SK-N-MC (cell line): ENCODE measurements around the gene ZRANB1.

Source experiments
- DNase-seq: peaks from one replicate; pipeline ENCODE4 v3.0.0-alpha.2; 2011; ENCODE audit warnings: low read depth, low spot score
- H3K27ac ChIP-seq: fragments of 200-600 bp; sonication (generic); 2 replicates; pipeline ENCODE4 v1.5.1; 2016; ENCODE audit warnings: mixed run types
- H3K36me3 ChIP-seq: fragments of 200-600 bp; sonication (generic); 2 replicates; pipeline ENCODE4 v1.6.1; 2017; ENCODE audit warnings: antibody characterized with exemption, low read length, mixed read lengths; ENCODE audit not compliant: insufficient read depth
- H3K4me3 ChIP-seq: fragments of 200-600 bp; sonication (generic); 2 replicates; pipeline ENCODE4 v1.5.1; 2016
- H3K9ac ChIP-seq: fragments of 200-600 bp; sonication (generic); 2 replicates; pipeline ENCODE4 v1.8.0; 2017; ENCODE audit warnings: mixed run types, mixed read lengths; ENCODE audit not compliant: insufficient read length
- H3K9me3 ChIP-seq: fragments of 200-600 bp; sonication (generic); 2 replicates; pipeline ENCODE4 v1.6.1; 2017; ENCODE audit warnings: low read depth, mild to moderate bottlenecking, antibody characterized with exemption, low read length, moderate library complexity, mixed read lengths
- EZH2 ChIP-seq: fragments of 200-600 bp; sonication (generic); IDR thresholded peaks from one replicate; pipeline ENCODE4 v1.6.1; 2017; ENCODE audit warnings: antibody characterized with exemption
- FOXP2 ChIP-seq: optimal IDR thresholded peaks from 2 replicates; pipeline ENCODE3; 2011; ENCODE audit warnings: mild to moderate bottlenecking, moderate library complexity; ENCODE audit not compliant: insufficient read depth; ENCODE audit errors: extremely low read length, control extremely low read depth
- POLR2AphosphoS5 ChIP-seq: IDR thresholded peaks from 2 replicates; pipeline ENCODE4 v1.6.1; 2012; ENCODE audit warnings: mild to moderate bottlenecking, low read depth, low read length, borderline replicate concordance

Gene ZRANB1

GRCh38 chr10:125007436-125007835, 65.5 kb downstream of the ZRANB1 start:
- no peak overlapping the region for H3K4me3 ChIP-seq

DNA sequence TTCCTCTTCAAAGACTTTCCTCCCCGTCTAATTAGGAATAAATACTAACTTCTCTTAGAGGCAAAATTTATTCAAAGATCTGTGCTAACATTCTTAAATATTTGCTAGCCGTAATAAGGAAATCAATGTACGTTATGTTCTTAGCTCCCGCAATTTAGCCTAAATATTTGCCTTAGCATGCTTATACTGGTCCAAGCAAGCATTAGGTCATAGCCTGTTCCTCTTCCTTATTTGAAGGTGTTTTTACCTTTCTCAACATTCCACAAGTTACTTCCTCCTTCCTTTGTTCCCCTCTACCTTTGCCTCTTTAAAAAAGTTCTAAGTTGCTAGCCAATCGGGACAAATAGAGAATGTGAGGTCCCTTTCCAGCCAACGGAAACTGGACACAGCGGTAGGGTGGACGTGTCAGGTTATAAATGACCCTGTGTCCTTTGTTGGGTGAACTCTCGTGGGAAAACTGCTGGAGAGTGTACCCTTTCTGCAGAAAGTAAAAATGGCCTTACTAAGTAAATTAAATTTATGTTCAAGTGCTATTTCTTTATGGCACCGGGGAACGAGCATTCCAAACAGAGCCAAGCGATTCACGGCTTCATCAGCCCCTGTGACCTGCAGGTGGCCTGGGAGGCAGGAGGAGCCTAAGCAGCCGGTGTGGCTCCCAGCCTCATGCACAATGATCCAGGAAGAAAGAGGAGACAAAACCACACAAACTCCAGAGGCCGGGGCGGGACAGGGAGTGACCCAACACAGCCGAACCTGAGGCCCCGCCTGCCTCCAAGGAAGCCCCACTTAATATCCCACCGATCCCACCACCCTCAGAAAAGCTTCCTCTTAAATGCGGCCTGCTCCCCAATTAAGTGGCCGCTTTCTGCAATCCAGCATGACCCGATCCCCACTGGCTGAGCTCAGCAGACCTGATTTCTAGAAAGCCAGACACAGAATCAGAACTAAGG, 67.0 kb downstream of the ZRANB1 start:
- no peak overlapping the region for H3K9ac ChIP-seq
- TF ChIP-seq FOXP2, result no peak
- no peak for TF ChIP-seq POLR2AphosphoS5
- no peak for TF ChIP-seq EZH2
- no peaks in the 10 kb centered on the region for H3K9me3 ChIP-seq
- no peaks in the 10 kb centered on the region for H3K36me3 ChIP-seq
- H3K4me3 ChIP-seq, result no peak overlapping the region
- no peak overlapping the region for H3K27ac ChIP-seq
- no peak for DNase-seq

More at GRCh38 chr10:125007436-125007835, 65.5 kb downstream of the ZRANB1 start:
- H3K27ac ChIP-seq, result no peak overlapping the region
- TF ChIP-seq EZH2 (no peak), FOXP2 (no peak), POLR2AphosphoS5 (no peak)
- DNase-seq, result no peak
- no peak overlapping the region for H3K9ac ChIP-seq
- no peaks in the 10 kb centered on the region for H3K9me3 ChIP-seq
- no peaks in the 10 kb centered on the region; the same call in 1 of the 2 replicates for H3K36me3 ChIP-seq

DNA sequence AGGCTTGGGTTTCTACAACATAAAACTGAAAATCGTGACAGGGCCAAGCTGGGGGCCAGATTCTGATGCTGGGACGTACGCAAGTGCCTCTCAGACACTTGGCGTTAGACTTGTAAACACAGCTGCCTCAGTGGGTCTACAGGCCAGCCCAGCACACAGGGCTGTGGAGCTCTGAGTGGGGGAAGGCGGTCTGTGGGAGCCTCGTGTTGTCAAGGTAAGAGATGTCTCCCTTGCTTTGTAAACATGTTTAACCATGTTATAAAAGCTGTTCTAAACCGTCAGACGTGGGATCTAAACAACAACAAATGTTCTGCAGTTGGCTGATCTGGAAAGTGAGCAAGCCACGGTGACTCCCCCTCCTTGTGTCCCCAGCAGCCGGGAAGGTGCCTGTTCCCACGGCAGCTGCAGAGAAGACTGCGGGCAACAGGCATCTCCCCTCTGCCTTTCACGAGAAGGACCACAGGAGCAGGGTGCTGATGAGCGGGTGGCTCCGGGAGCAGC, 67.8 kb downstream of the ZRANB1 start:
- Histone ChIP-seq H3K9ac (no peak overlapping the region), H3K9me3 (no peaks in the 10 kb centered on the region), H3K36me3 (no peaks in the 10 kb centered on the region), H3K4me3 (no peak overlapping the region), H3K27ac (no peak overlapping the region)
- no peak for TF ChIP-seq POLR2AphosphoS5
- TF ChIP-seq FOXP2, result no peak
- no peak for TF ChIP-seq EZH2
- DNase-seq, result no peak

DNA sequence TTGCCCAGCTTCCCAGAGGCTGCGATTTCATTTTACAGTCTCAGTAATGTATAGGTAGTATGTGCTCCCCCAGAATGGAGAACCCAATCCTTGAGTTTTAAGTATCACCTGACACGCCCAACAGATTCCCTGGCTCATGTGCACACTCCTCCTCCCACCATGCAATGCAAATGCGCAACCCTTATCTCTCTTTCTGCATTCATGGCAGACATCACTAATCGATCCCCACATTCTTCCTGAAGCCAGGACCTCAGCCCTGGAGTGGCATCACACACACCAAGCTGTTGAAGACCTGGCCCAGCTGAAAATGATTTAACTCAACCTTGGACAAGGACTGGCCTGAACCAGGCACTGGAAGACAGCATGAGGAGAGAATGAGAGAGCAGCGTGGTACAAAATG, 68.4 kb downstream of the ZRANB1 start:
- H3K27ac ChIP-seq, result no peak overlapping the region
- H3K9ac ChIP-seq, result no peak overlapping the region
- no peak for TF ChIP-seq FOXP2
- TF ChIP-seq POLR2AphosphoS5, result no peak
- TF ChIP-seq EZH2, result no peak
- H3K9me3 ChIP-seq, result no peaks in the 10 kb centered on the region
- no peak overlapping the region for H3K4me3 ChIP-seq
- H3K36me3 ChIP-seq, result no peaks in the 10 kb centered on the region
- no peak for DNase-seq

DNA sequence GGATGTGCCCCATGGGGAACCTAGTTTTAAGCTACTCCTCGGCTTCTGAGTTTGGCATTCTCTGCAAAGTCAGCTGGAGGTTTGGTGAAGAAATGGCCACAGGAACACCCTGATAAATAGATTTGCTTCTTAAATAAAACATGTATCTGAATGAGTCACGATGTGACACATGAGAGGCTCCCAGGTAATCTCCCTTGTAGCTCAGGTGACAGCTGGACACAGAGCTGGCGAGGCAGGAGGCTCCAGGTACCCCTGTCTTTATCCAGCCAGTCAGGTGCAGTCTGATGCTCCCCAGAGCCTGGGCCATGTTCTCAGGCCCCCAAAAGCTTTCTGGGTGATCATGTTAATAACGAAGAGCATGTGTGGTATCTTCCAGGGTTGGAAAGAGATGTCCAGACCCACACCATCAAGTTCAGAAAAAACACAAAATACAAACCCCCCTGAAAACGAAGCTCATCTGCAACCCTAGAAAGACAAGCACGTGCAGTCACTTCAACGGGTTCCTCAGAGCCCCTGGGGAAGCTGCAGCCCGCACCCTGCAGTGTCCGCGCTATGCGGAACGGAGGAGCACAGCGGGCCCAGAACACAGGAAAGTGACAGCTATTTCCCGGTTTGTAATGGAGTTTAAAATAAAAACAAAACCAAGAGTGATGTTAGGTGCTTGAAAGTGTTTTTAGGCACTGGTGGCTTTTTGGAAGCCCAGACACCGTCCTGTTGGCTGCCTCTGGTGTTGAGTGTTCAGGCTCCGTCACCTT, 69.4 kb downstream of the ZRANB1 start:
- no peak for DNase-seq
- H3K27ac ChIP-seq, result no peak overlapping the region
- H3K9me3 ChIP-seq, result no peaks in the 10 kb centered on the region
- H3K9ac ChIP-seq, result no peak overlapping the region
- no peak overlapping the region for H3K4me3 ChIP-seq
- TF ChIP-seq POLR2AphosphoS5 (no peak), EZH2 (no peak), FOXP2 (no peak)
- H3K36me3 ChIP-seq, result no peaks in the 10 kb centered on the region

GRCh38 chr10:125011926-125012705, 70.2 kb downstream of the ZRANB1 start:
- Histone ChIP-seq H3K36me3 (no peaks in the 10 kb centered on the region), H3K9ac (no peak overlapping the region), H3K27ac (no peak overlapping the region), H3K4me3 (no peak overlapping the region), H3K9me3 (no peaks in the 10 kb centered on the region)
- no peak for DNase-seq
- no peak for TF ChIP-seq FOXP2
- no peak for TF ChIP-seq POLR2AphosphoS5
- TF ChIP-seq EZH2, result no peak

DNA sequence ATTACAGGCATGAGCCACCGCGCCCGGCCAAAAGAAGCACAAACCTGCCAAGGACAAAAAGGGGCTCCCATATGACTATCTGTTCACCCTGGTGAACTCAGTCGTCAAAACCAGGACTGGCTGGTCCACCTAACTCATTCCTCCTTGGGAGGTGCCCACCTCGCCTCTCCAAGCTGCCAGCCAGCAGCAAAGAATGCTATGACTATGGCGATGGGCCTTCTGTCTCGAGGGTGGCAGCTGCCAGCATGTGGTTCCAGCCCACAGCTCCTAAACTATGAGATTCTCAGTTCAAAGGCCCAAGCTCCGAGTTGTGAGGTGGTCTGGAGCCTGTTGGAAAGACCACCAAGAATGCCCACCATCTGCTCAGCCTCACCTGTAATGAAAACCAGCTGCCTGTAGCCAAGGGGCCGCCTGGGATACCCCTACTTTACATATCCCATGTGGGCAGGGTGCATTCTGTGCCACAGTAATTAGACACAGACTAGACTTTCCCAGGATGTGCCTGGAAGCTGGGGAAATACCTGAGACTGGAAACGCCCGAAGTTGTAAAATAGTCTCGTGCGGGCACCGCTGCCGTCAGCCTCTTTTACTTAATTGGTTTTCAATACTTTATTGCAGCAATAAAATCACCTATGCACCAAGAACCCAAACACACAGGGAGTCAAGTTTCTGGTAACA, 71.1 kb downstream of the ZRANB1 start:
- Histone ChIP-seq H3K4me3 (no peak overlapping the region), H3K9ac (no peak overlapping the region), H3K9me3 (no peaks in the 10 kb centered on the region), H3K27ac (no peak overlapping the region), H3K36me3 (no peaks in the 10 kb centered on the region)
- DNase-seq, result no peak
- no peak for TF ChIP-seq EZH2
- TF ChIP-seq POLR2AphosphoS5, result no peak
- no peak for TF ChIP-seq FOXP2

DNA sequence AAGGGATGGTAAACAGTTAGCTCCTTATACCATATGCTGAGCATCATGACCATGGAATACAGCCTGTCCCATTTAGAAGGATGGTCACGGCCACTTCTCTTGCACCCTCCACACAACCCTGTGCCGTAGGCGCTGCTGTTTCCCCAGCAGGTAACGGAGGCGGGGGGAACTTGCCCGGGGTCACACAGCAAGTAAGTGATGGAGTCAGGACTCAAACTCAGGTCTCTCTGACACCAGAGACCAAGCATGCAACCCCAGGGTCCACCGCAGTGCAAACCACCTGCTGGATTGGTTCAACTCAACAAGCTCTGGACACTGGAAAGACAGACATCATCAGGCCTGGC, 71.6 kb downstream of the ZRANB1 start:
- Histone ChIP-seq H3K36me3 (no peaks in the 10 kb centered on the region), H3K9me3 (no peaks in the 10 kb centered on the region), H3K9ac (no peak overlapping the region), H3K4me3 (no peak overlapping the region), H3K27ac (no peak overlapping the region)
- TF ChIP-seq POLR2AphosphoS5 (no peak), EZH2 (no peak), FOXP2 (no peak)
- DNase-seq, result no peak
